Adrenal gland (tissue), 12 donors: ENCODE measurements around the gene AXIN1. TPM values are rescaled to one million over a fixed set of nuclear protein-coding genes. Genes with fewer than 3 reads are reported as not detected.

ENCODE experiments used
- DNase-seq, 7 donors: peaks; one replicate each; pipeline ENCODE4 v3.0.0-alpha.2; 2019 to 2020
- H3K27ac ChIP-seq, 5 donors: fragments of 200-600 bp; sonication (generic) in 4 of 5; 1 replicate in 3 of 5; 2 replicates in 2 of 5; pipeline versions ENCODE4 v1.5.1 to v1.8.0; 2016 to 2020; ENCODE audit warnings: mild to moderate bottlenecking in 1 of 5
- H3K27me3 ChIP-seq: fragments of 200-600 bp; 2 replicates; pipeline ENCODE4 v1.8.0; 2021
- H3K36me3 ChIP-seq, 2 donors: fragments of 200-600 bp; replicated peaks in 1 of 2; 1 replicate in 1 of 2; 2 replicates in 1 of 2; pipeline versions ENCODE4 v1.5.1 to v1.8.0; 2018 to 2022
- H3K4me1 ChIP-seq, 2 donors: fragments of 200-600 bp; replicated peaks in 1 of 2; 1 replicate in 1 of 2; 2 replicates in 1 of 2; pipeline versions ENCODE4 v1.5.1 to v1.8.0; 2018 to 2021
- H3K4me3 ChIP-seq, 4 donors: fragments of 200-600 bp; sonication (generic) in 3 of 4; one replicate each; pipeline ENCODE4 v1.5.1; 2016 to 2018
- H3K9me3 ChIP-seq, 3 donors: fragments of 200-600 bp; sonication (generic) in 1 of 3; replicated peaks in 1 of 3; 1 replicate in 2 of 3; 2 replicates in 1 of 3; pipeline versions ENCODE4 v1.5.1 to v1.8.0; 2016 to 2021
- POLR2A ChIP-seq, 2 donors: fragments of 450-650 bp; IDR thresholded peaks; one replicate each; pipeline ENCODE4 v1.6.1; 2017; ENCODE audit warnings: antibody characterized with exemption in 2 of 2, mild to moderate bottlenecking in 2 of 2, moderate library complexity in 1 of 2
- WGBS, 4 donors: extraction: QIAGEN DNeasy Blood & Tissue Kit in 2 of 4; methylation state at CpG; one replicate each; pipeline versions ENCODE4 v1.1.5 to v1.1.7; 2013 to 2017; 5-methylcytosine and 5-hydroxymethylcytosine counted together
- intact Hi-C, 2 donors: fragments of 100-400 bp; cut with DNase I; formaldehyde crosslinking; loops; one replicate each; pipeline versions ENCODE4 v1.14.1 to v1.15.0; 2022 to 2023
- polyA plus RNA-seq, 3 donors: library from polyadenylated mRNA; stranded (reverse); fragments of 200-250 nt in 2 of 3; fragments of 350-450 nt in 1 of 3; fragmentation: Illumina TruSeq in 1 of 3; extraction: RNeasy Lipid Tissue Mini Kit (QIAGEN cat#74804) in 1 of 3; gene quantifications; one replicate each; pipeline ENCODE4 v1.2.3, GENCODE V29; 2013 to 2014
- total RNA-seq, 9 donors: library from RNA; depleted of rRNA in 4 of 9; stranded (reverse); fragments of >200 nt in 4 of 9; fragments of 120-200 nt in 1 of 9; fragmentation: NEBNext Ultra II Directional in 1 of 9; extraction: Animal tissue kit (Norgen Biotek cat#: 25700) in 1 of 9; gene quantifications; one replicate each; pipeline versions ENCODE4 v1.1.0 to v1.2.4, GENCODE V29; 2013 to 2023
- TF ChIP-seq, protein P1 (sequence below), 6 experiments: fragments of 450-650 bp in 4 of 6; fragments of 200-600 bp in 2 of 6; sonication (generic) in 1 of 6; IDR thresholded peaks; 1 replicate in 5 of 6; 2 replicates in 1 of 6; pipeline versions ENCODE4 v1.5.1 to v1.8.0; 2016 to 2021; ENCODE audit warnings: antibody characterized with exemption in 6 of 6, mild to moderate bottlenecking in 2 of 6, moderate library complexity in 1 of 6
- donor health status: healthy with polysubstance abuse.
- donor health status: Bipolar disorder and iron deficiency.
- donor health status: DM: yes; HTN: yes; CAD: no.
- donor health status: DM: no; HTN: no; CAD: no.
- donor health status: DM: no; HTN: no; CAD: no.
- donor health status: DM: yes; HTN: yes; CAD: no.

The AXIN1 gene
- total and polyA plus RNA-seq, 12 donors: 5.6 to 22.4 (median 16.2) TPM

DNA sequence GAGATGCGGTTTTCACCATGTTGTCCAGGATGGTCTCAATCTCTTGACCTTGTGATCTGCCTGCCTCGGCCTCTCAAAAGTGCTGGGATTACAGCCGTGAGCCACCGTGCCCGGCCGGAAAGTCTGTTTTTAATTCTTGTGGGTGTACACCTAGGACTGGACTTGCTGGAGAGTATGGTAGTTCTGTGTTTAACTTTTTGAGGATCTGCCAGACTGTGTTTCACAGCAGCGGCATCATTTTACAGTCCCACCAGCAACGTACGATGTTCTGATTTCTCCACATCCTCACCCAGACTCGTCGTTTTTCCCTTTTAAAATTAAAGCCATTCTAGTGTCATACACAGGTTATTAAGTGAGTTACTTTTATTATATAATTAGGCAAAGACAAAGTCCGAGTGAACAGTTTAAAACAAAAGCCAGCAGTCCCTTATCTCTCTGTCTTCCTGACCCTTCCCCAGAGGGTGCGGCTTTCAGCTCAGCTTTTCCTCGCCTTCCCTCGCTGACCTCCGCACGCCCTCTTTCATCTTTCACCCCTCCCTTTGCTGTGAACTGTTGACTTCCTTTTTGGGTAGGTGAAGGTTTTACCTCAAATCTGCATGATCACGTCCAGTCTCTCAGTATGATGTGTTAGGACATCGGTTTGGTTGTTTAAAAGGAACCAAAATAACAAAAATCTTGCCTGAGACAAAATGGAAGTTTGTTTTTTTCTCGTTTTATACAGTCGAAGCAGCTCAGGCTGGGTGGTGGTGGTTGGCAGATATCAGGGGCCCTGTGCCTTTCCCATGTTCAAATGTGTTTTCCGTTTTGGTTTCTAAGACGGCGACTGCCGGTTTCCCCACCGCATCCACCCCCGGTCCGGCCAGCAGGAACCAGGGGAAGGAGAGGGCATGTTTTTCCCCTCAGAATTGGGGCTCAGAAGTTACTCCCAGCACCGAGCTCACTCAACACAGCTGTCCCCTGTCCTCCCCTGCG, 99.9 kb downstream of the AXIN1 start:
- no peak for TF ChIP-seq POLR2A (IDR thresholded peaks at IDR 0.05)
- TF ChIP-seq, protein P1, sequence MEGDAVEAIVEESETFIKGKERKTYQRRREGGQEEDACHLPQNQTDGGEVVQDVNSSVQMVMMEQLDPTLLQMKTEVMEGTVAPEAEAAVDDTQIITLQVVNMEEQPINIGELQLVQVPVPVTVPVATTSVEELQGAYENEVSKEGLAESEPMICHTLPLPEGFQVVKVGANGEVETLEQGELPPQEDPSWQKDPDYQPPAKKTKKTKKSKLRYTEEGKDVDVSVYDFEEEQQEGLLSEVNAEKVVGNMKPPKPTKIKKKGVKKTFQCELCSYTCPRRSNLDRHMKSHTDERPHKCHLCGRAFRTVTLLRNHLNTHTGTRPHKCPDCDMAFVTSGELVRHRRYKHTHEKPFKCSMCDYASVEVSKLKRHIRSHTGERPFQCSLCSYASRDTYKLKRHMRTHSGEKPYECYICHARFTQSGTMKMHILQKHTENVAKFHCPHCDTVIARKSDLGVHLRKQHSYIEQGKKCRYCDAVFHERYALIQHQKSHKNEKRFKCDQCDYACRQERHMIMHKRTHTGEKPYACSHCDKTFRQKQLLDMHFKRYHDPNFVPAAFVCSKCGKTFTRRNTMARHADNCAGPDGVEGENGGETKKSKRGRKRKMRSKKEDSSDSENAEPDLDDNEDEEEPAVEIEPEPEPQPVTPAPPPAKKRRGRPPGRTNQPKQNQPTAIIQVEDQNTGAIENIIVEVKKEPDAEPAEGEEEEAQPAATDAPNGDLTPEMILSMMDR (IDR thresholded peaks at IDR 0.05): no peak
- WGBS, 4 donors: 66 to 74% (median 67%) methylated on average over 29 to 30 of the region's 30 CpGs
- intact Hi-C loops: no loop called here
- no peak for DNase-seq
- no peaks in the 10 kb centered on the region for H3K27me3 ChIP-seq
- H3K4me3 ChIP-seq: no peak overlapping the region
- no peaks in the 10 kb centered on the region for H3K4me1 ChIP-seq
- peaks cover 0 to 31% of the 10 kb centered on the region in 2 donors for H3K36me3 ChIP-seq
- no peaks in the 10 kb centered on the region for H3K9me3 ChIP-seq
- H3K27ac ChIP-seq: peak overlapping the region in 1 of 5 donors; percentile 63

DNA sequence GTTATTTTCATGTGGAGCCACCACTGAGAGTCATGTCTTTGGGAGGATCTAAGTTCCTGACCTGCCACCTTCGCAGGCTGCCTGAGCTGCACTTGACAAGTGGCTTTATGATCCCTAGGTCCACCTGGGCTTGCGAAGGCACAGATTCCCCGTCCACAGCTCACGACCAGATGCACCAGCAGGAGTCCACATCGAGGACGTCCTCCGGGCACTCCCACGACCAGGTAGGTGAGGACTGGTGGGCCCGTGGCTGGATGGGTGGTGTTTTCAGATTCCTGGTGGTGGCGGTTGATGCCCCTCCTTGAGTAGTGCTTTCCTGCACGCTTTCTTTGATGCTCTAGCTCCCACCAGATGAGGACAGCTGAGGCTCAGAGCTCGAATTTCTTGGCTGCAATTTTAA, 103.1 kb downstream of the AXIN1 start:
- WGBS, 4 donors: 88 to 98% (median 93%) methylated on average over 4 to 12 of the region's 12 CpGs
- Histone ChIP-seq H3K4me3 (no peak overlapping the region), H3K36me3 (peaks cover 0 to 21% of the 10 kb centered on the region in 2 donors), H3K4me1 (no peaks in the 10 kb centered on the region), H3K27ac (no peak overlapping the region), H3K27me3 (no peaks in the 10 kb centered on the region), H3K9me3 (no peaks in the 10 kb centered on the region)
- intact Hi-C loops: no loop called here
- no peak for TF ChIP-seq POLR2A (IDR thresholded peaks at IDR 0.05)
- TF ChIP-seq, protein P1 (IDR thresholded peaks at IDR 0.05): no peak
- no peak for DNase-seq

DNA sequence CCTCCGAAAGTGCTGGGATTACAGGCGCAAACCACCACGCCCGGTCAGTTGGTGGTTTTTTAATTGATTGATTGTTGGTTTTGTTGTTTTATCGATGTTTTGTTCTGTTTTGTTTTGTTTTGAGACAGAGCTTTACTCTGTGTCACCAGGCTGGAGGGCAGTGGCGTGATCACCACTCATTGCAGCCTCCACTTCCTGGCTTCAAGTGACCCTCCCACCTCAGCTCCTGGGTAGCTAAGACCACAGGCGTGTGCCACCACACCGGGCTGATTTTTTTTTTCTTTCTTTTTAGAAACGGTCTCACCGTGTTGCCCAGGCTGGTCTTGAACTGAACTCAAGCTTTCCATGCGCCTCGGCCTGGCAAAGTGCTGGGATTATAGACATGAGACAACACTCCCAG, 105.5 kb downstream of the AXIN1 start:
- no peaks in the 10 kb centered on the region for H3K4me1 ChIP-seq
- H3K27me3 ChIP-seq: no peaks in the 10 kb centered on the region
- TF ChIP-seq, protein P1 (IDR thresholded peaks at IDR 0.05): no peak
- no peak for TF ChIP-seq POLR2A (IDR thresholded peaks at IDR 0.05)
- peaks cover 0 to 14% of the 10 kb centered on the region in 2 donors for H3K36me3 ChIP-seq
- no peak overlapping the region for H3K4me3 ChIP-seq
- no peak for DNase-seq
- H3K27ac ChIP-seq: no peak overlapping the region
- H3K9me3 ChIP-seq: no peaks in the 10 kb centered on the region
- WGBS, 4 donors: 93 to 97% (median 96%) methylated on average over 12 of the region's 12 CpGs
- intact Hi-C loops: no loop called here

DNA sequence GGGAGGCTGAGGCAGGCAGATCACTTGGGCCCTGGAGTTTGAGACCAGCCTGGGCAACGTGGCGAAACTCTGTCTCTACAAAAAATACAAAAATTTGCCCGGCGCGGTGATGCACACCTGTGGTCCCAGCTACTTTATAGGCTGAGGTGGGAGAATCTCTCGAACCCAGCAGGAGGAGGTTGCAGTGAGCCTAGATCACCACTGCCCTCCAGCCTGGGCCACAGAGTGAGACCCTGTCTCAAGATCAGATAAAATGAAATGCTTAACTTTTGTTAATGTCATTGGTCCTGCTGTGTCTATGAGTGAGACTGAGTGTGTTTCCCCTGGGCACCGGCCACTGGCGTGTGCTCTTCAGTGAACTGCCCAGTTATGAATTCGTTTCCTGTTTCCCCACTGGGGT, 107.4 kb downstream of the AXIN1 start:
- H3K27me3 ChIP-seq: no peaks in the 10 kb centered on the region
- peaks cover 0 to 9% of the 10 kb centered on the region in 2 donors for H3K36me3 ChIP-seq
- H3K4me1 ChIP-seq: no peaks in the 10 kb centered on the region
- no peak for DNase-seq
- 93 to 95% (median 94%) methylated on average over 9 of the region's 9 CpGs for WGBS, 4 donors
- H3K27ac ChIP-seq: no peak overlapping the region
- TF ChIP-seq, protein P1 (IDR thresholded peaks at IDR 0.05): no peak
- TF ChIP-seq POLR2A (IDR thresholded peaks at IDR 0.05): no peak
- H3K9me3 ChIP-seq: no peaks in the 10 kb centered on the region
- intact Hi-C loops: no loop called here
- H3K4me3 ChIP-seq: no peak overlapping the region
